HepG2 (cell line): Measurements from ENCODE around the gene DNMT3A. TPM values are rescaled to one million over a fixed set of nuclear protein-coding genes. Genes with fewer than 3 reads are reported as not detected.
A peak's percentile ranks its signal among the peaks of the same experiment; 100 is the strongest.

ENCODE experiments used
- BCLAF1 ChIP-seq: fragments of 450-650 bp; IDR thresholded peaks from 2 replicates; pipeline ENCODE4 v1.6.1; 2017; ENCODE audit warnings: mild to moderate bottlenecking
- CREM ChIP-seq, 2 experiments: sonication (generic) in 1 of 2; formaldehyde crosslinking in 1 of 2; IDR thresholded peaks; 2 replicates each; pipeline versions ENCODE4 v1.4.0 to v1.6.1; 2016 to 2020; ENCODE audit warnings: antibody characterized with exemption in 1 of 2, mild to moderate bottlenecking in 1 of 2, missing genetic modification reagents in 1 of 2
- FOXC1 ChIP-seq: sonication (generic); formaldehyde crosslinking; IDR thresholded peaks from 2 replicates; pipeline ENCODE4 v1.8.0; 2022; ENCODE audit warnings: mild to moderate bottlenecking, missing genetic modification reagents, borderline replicate concordance
- MIXL1 ChIP-seq: IDR thresholded peaks from 2 replicates; pipeline ENCODE4 v1.6.1; 2016
- NRL ChIP-seq: sonication (generic); formaldehyde crosslinking; IDR thresholded peaks from 2 replicates; pipeline ENCODE4 v1.5.0; 2020; ENCODE audit warnings: missing genetic modification reagents, mild to moderate bottlenecking, moderate library complexity, borderline replicate concordance
- RAD21 ChIP-seq: fragments of 450-650 bp; formaldehyde crosslinking; IDR thresholded peaks from 2 replicates; pipeline ENCODE4 v1.5.0; 2020; ENCODE audit warnings: mild to moderate bottlenecking
- SATB2 ChIP-seq: sonication (generic); formaldehyde crosslinking; IDR thresholded peaks from 2 replicates; pipeline ENCODE4 v1.5.0; 2020; ENCODE audit warnings: missing genetic modification reagents
- SNRNP70 ChIP-seq: fragments of 200-400 bp; formaldehyde crosslinking; IDR thresholded peaks from 2 replicates; pipeline ENCODE4 v1.6.1; 2017; ENCODE audit warnings: mild to moderate bottlenecking, low read depth, low read length, moderate library complexity
- SP140L ChIP-seq: sonication (generic); formaldehyde crosslinking; IDR thresholded peaks from 2 replicates; pipeline ENCODE4 v1.4.0; 2020; ENCODE audit warnings: missing genetic modification reagents, borderline replicate concordance
- TAF1 ChIP-seq: sonication (generic); formaldehyde crosslinking; IDR thresholded peaks from 2 replicates; pipeline ENCODE4 v1.4.0; 2020; ENCODE audit warnings: missing genetic modification reagents
- YEATS4 ChIP-seq: sonication (generic); formaldehyde crosslinking; IDR thresholded peaks from 2 replicates; pipeline ENCODE4 v1.4.0; 2020; ENCODE audit warnings: missing genetic modification reagents, borderline replicate concordance
- ZNF124 ChIP-seq: sonication (generic); formaldehyde crosslinking; IDR thresholded peaks from 2 replicates; pipeline ENCODE4 v1.4.0; 2020; ENCODE audit warnings: missing genetic modification reagents
- ZNF3 ChIP-seq: IDR thresholded peaks from 2 replicates; pipeline ENCODE4 v1.7.0; 2017; ENCODE audit warnings: inconsistent platforms
- ZNF337 ChIP-seq: sonication (generic); formaldehyde crosslinking; IDR thresholded peaks from 2 replicates; pipeline ENCODE4 v1.5.1; 2020; ENCODE audit warnings: missing genetic modification reagents, low read depth, mild to moderate bottlenecking, borderline replicate concordance
- ZNF343 ChIP-seq: sonication (generic); formaldehyde crosslinking; IDR thresholded peaks from 2 replicates; pipeline ENCODE4 v1.4.0; 2020; ENCODE audit warnings: mild to moderate bottlenecking, missing genetic modification reagents
- ZNF616 ChIP-seq: sonication (generic); formaldehyde crosslinking; IDR thresholded peaks from 2 replicates; pipeline ENCODE4 v1.5.0; 2020; ENCODE audit warnings: low read depth, mild to moderate bottlenecking, missing genetic modification reagents
- ZNF639 ChIP-seq: conservative IDR thresholded peaks from 2 replicates; pipeline ENCODE4 v1.6.1; 2018; ENCODE audit warnings: missing genetic modification reagents
- ZNF646 ChIP-seq: sonication (generic); formaldehyde crosslinking; IDR thresholded peaks from 2 replicates; pipeline ENCODE4 v1.9.0; 2021; ENCODE audit warnings: mild to moderate bottlenecking, missing genetic modification reagents
- ZNF773 ChIP-seq: sonication (generic); formaldehyde crosslinking; IDR thresholded peaks from 2 replicates; pipeline ENCODE4 v1.4.0; 2020; ENCODE audit warnings: missing genetic modification reagents, borderline replicate concordance
- ZSCAN9 ChIP-seq: IDR thresholded peaks from 2 replicates; pipeline ENCODE4 v1.6.1; 2016; ENCODE audit warnings: borderline replicate concordance
- polyA plus RNA-seq, 8 experiments: library from polyadenylated mRNA; depleted of rRNA in 3 of 8; stranded (reverse) in 7 of 8; unstranded in 1 of 8; fragments of >200 nt; fragmentation: Illumina TruSeq in 4 of 8; extraction: Trizol in 4 of 8; gene quantifications; 2 replicates each; pipeline versions ENCODE4 v1.2.1 to v1.2.3, GENCODE V29; 2011 to 2016; ENCODE audit warnings: low read depth in 4 of 8, missing spikeins in 1 of 8, mixed read lengths in 1 of 8; ENCODE audit not compliant: insufficient read depth in 1 of 8
- total RNA-seq, 5 experiments: library from RNA; depleted of rRNA; stranded (reverse); fragments of >200 nt; fragmentation: Illumina TruSeq; extraction: Trizol; gene quantifications; 2 replicates each; pipeline ENCODE4 v1.2.3, GENCODE V29; 2016; ENCODE audit warnings: low read depth in 1 of 5

The DNMT3A gene
- total and polyA plus RNA-seq, 2 of the 13 experiments (the other 11 are each of a cell fraction or from before 2014, with no cell fraction given) = 14.7 to 29.1 TPM

GRCh38 chr2:25252291-25253152, 89.2 kb downstream of the DNMT3A start (continued):
- TF ChIP-seq ZNF616 (CRISPR knock-in tag) (no peak), ZNF639 (CRISPR knock-in tag) (peak; percentile 59; the same call in 1 of the 2 replicates), BCLAF1 (no peak), RAD21 (CRISPR knock-in tag) (peak; percentile 15; the same call in 1 of the 2 replicates), ZNF124 (no peak), SP140L (no peak), SATB2 (CRISPR knock-in tag) (no peak), YEATS4 (no peak; the same call in 1 of the 2 replicates), TAF1 (no peak), FOXC1 (CRISPR knock-in tag) (no peak), NRL (peak; percentile 81), SNRNP70 (no peak), MIXL1 (CRISPR knock-in tag) (no peak), ZNF337 (CRISPR knock-in tag) (no peak), CREM (IDR thresholded peaks at IDR 0.05) (no peak), CREM (CRISPR knock-in tag; IDR thresholded peaks at IDR 0.05) (no peak), ZSCAN9 (no peak), ZNF773 (no peak), ZNF343 (no peak), ZNF646 (CRISPR knock-in tag) (no peak), ZNF3 (no peak)
